ENCODE measurements around the gene PCBP3.

DNA sequence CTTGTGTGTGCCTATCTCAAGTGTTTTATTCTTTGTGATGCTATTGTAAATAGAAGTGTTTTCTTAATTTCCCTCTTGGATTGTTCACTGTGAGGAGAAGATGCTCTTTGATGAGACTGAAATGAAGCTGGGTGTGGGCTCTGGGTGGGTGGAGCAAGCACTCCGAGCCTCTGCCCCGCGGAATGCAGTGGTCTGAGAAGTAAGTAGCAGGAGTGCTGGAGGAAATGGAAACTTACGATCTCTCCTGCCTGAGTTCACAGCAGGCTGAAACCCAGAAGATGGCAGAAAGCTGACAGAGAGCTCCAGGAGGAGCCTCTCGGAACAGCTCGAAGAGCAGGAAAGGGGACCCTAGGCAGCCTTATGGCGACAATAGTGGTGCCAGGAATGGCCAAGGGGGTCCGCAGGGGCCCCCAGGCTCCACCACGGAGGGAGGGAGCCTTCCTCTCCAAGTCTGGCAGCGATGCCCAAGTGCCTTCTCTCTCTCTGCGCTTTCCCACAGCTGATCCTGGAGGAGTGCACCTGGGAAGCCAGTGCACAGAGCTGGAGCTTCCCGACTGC is 211.2 kb downstream of the PCBP3 start:
- no peak for TF ChIP-seq GATA2 (IDR thresholded peaks at IDR 0.05; ENCODE audit: low read depth, low read length)
- no peak for TF ChIP-seq GATA3 (IDR thresholded peaks at IDR 0.05; ENCODE audit: low read depth, low read length)
